OCI-LY1 (cell line): ENCODE data around the gene GABBR2.

Source experiments
- H2AFZ ChIP-seq: fragments of 200-600 bp; sonication (generic), shearing (Covaris generic); 2 replicates; pipeline ENCODE4 v1.6.0; 2014; ENCODE audit warnings: antibody characterized with exemption, mild to moderate bottlenecking, low read length
- H3F3A ChIP-seq: fragments of 200-600 bp; sonication (generic), shearing (Covaris generic); 2 replicates; pipeline ENCODE4 v1.6.0; 2014; ENCODE audit warnings: mild to moderate bottlenecking, antibody characterized with exemption, low read length, moderate library complexity; ENCODE audit not compliant: insufficient read depth
- H3K27ac ChIP-seq: fragments of 200-600 bp; sonication (generic); 2 replicates; pipeline ENCODE4 v1.5.1; 2014; ENCODE audit warnings: low read length, mixed run types, mild to moderate bottlenecking, low read depth; ENCODE audit not compliant: poor library complexity, severe bottlenecking
- H3K27me3 ChIP-seq: fragments of 200-600 bp; sonication (generic); 2 replicates; pipeline ENCODE4 v1.6.0; 2014; ENCODE audit warnings: antibody characterized with exemption, mild to moderate bottlenecking, low read length, moderate library complexity; ENCODE audit not compliant: insufficient read depth
- H3K36me3 ChIP-seq: fragments of 200-600 bp; sonication (generic); 2 replicates; pipeline ENCODE4 v1.6.1; 2014; ENCODE audit warnings: mild to moderate bottlenecking, antibody characterized with exemption, low read length, moderate library complexity, mixed read lengths; ENCODE audit not compliant: insufficient read depth
- H3K4me1 ChIP-seq: fragments of 200-600 bp; sonication (generic); 2 replicates; pipeline ENCODE4 v1.5.1; 2014; ENCODE audit warnings: mild to moderate bottlenecking, low read length, moderate library complexity; ENCODE audit not compliant: insufficient read depth, severe bottlenecking
- H3K4me2 ChIP-seq: fragments of 200-600 bp; sonication (generic), shearing (Covaris generic); 2 replicates; pipeline ENCODE4 v1.6.1; 2014; ENCODE audit warnings: low read length
- H3K4me3 ChIP-seq: fragments of 200-600 bp; sonication (generic); 2 replicates; pipeline ENCODE4 v1.5.1; 2014; ENCODE audit warnings: low read length, low read depth, mild to moderate bottlenecking, mixed read lengths; ENCODE audit not compliant: poor library complexity, severe bottlenecking
- H3K79me2 ChIP-seq: fragments of 200-600 bp; shearing (Covaris generic); 2 replicates; pipeline ENCODE4 v1.6.1; 2016; ENCODE audit warnings: mixed run types, low read length, mixed read lengths; ENCODE audit not compliant: insufficient read depth
- H3K9ac ChIP-seq: fragments of 200-600 bp; sonication (generic), shearing (Covaris generic); 2 replicates; pipeline ENCODE4 v1.6.1; 2014; ENCODE audit warnings: mild to moderate bottlenecking, low read length, mixed read lengths
- H3K9me2 ChIP-seq: fragments of 200-600 bp; sonication (generic), shearing (Covaris generic); 2 replicates; pipeline ENCODE4 v1.6.1; 2014; ENCODE audit warnings: low read depth, mild to moderate bottlenecking, low read length, mixed read lengths
- H3K9me3 ChIP-seq: fragments of 200-600 bp; shearing (Covaris generic); 2 replicates; pipeline ENCODE4 v1.6.1; 2014; ENCODE audit warnings: low read length, mixed read lengths
- H4K20me1 ChIP-seq: fragments of 200-600 bp; sonication (generic), shearing (Covaris generic); 2 replicates; pipeline ENCODE4 v1.6.0; 2016; ENCODE audit warnings: mild to moderate bottlenecking, low read length; ENCODE audit not compliant: insufficient read depth
- CTCF ChIP-seq: fragments of 200-600 bp; sonication (generic), shearing (Covaris generic); IDR thresholded peaks from 2 replicates; pipeline ENCODE4 v1.5.1; 2017; ENCODE audit warnings: mild to moderate bottlenecking, antibody characterized with exemption, low read length, moderate library complexity, mixed read lengths
- EZH2 ChIP-seq: fragments of 200-600 bp; sonication (generic), shearing (Covaris generic); IDR thresholded peaks from 2 replicates; pipeline ENCODE4 v1.8.0; 2017; ENCODE audit warnings: borderline replicate concordance, mixed run types, mild to moderate bottlenecking, antibody characterized with exemption, low read length, moderate library complexity, mixed read lengths

GABBR2 gene

GRCh38 chr9:98532574-98532973 lies 176.2 kb downstream of the GABBR2 start:
- Histone ChIP-seq H4K20me1 (no peaks in the 10 kb centered on the region), H3K9me2 (no peaks in the 10 kb centered on the region), H3K79me2 (no peaks in the 10 kb centered on the region), H3K4me1 (no peaks in the 10 kb centered on the region), H3K9ac (no peak overlapping the region), H3K27ac (no peak overlapping the region), H2AFZ (no peak overlapping the region), H3K4me2 (no peak overlapping the region), H3K4me3 (no peak overlapping the region), H3K9me3 (no peaks in the 10 kb centered on the region), H3F3A (no peaks in the 10 kb centered on the region), H3K36me3 (no peaks in the 10 kb centered on the region), H3K27me3 (no peaks in the 10 kb centered on the region)
- no peak for TF ChIP-seq EZH2
- no peak for TF ChIP-seq CTCF

- Histone ChIP-seq H3K4me3 (no peak overlapping the region), H3K79me2 (no peaks in the 10 kb centered on the region), H3K27me3 (no peaks in the 10 kb centered on the region), H3K4me2 (no peak overlapping the region), H4K20me1 (no peaks in the 10 kb centered on the region), H3K9me2 (no peaks in the 10 kb centered on the region), H3F3A (no peaks in the 10 kb centered on the region), H3K4me1 (no peaks in the 10 kb centered on the region), H2AFZ (no peak overlapping the region), H3K9me3 (no peaks in the 10 kb centered on the region), H3K36me3 (no peaks in the 10 kb centered on the region), H3K27ac (no peak overlapping the region), H3K9ac (no peak overlapping the region)
- TF ChIP-seq CTCF = no peak
Measured at GRCh38 chr9:98532147-98532546, 176.6 kb downstream of the GABBR2 start.

GRCh38 chr9:98530806-98531386 lies 177.8 kb downstream of the GABBR2 start:
- no peaks in the 10 kb centered on the region for H3F3A ChIP-seq
- H2AFZ ChIP-seq = no peak overlapping the region
- H3K9me2 ChIP-seq = no peaks in the 10 kb centered on the region
- no peaks in the 10 kb centered on the region for H3K79me2 ChIP-seq
- no peak overlapping the region for H3K27ac ChIP-seq
- H3K4me2 ChIP-seq = no peak overlapping the region
- TF ChIP-seq EZH2 = no peak
- TF ChIP-seq CTCF = no peak
- no peaks in the 10 kb centered on the region for H3K36me3 ChIP-seq
- H3K9me3 ChIP-seq = no peaks in the 10 kb centered on the region
- no peaks in the 10 kb centered on the region for H3K4me1 ChIP-seq
- no peak overlapping the region for H3K9ac ChIP-seq
- H3K4me3 ChIP-seq = no peak overlapping the region
- no peaks in the 10 kb centered on the region for H4K20me1 ChIP-seq
- H3K27me3 ChIP-seq = no peaks in the 10 kb centered on the region
